Stimulated activated CD8-positive, alpha-beta memory T cell treated with anti-CD3 and anti-CD28 coated beads, Interleukin-4, amount 100 ng/mL, for 48 hours (primary cell): ENCODE data around the gene AGR2.
"Not testable (repeated sequence)": the region's sequence is repeated elsewhere in the genome, so short reads cannot be mapped to it uniquely, and the experiment has no call there.

Experiments used
- DNase-seq: peaks from one replicate; pipeline ENCODE4 v3.0.0-alpha.2; 2020

Gene AGR2

GRCh38 chr7:16773326-16773725 lies 31.5 kb downstream of the AGR2 start:
- DNase-seq: no peak

- DNase-seq: no peak
Measured at GRCh38 chr7:16770657-16771329, 34.0 kb downstream of the AGR2 start.

GRCh38 chr7:16769994-16770393 lies 34.8 kb downstream of the AGR2 start:
- not testable (repeated sequence) for DNase-seq

- no peak for DNase-seq
Measured at GRCh38 chr7:16765436-16765859, 39.4 kb downstream of the AGR2 start.

GRCh38 chr7:16764942-16765341 lies 39.9 kb downstream of the AGR2 start:
- DNase-seq: no peak

GRCh38 chr7:16762177-16762576 lies 42.6 kb downstream of the AGR2 start:
- no peak for DNase-seq

GRCh38 chr7:16759840-16760239 lies 45.0 kb downstream of the AGR2 start:
- DNase-seq: no peak

GRCh38 chr7:16758631-16759611 lies 45.9 kb downstream of the AGR2 start:
- DNase-seq: no peak

GRCh38 chr7:16758036-16758435 lies 46.8 kb downstream of the AGR2 start:
- DNase-seq: no peak

- DNase-seq: no peak
Measured at GRCh38 chr7:16755397-16755796, 49.4 kb downstream of the AGR2 start.

- no peak for DNase-seq
Measured at GRCh38 chr7:16754856-16755317, 49.9 kb downstream of the AGR2 start.

GRCh38 chr7:16753932-16754855 lies 50.6 kb downstream of the AGR2 start:
- DNase-seq: peak; percentile 44

GRCh38 chr7:16753102-16753931 lies 51.5 kb downstream of the AGR2 start, which contains the start of gene TSPAN13:
Gene TSPAN13 (plus strand): TSS chr7:16753755. CDS start chr7:16753968, 213 bp downstream.
- peak; percentile 80 for DNase-seq

GRCh38 chr7:16747102-16747501 lies 57.7 kb downstream of the AGR2 start:
- no peak for DNase-seq

GRCh38 chr7:16745645-16746044 lies 59.2 kb downstream of the AGR2 start:
- no peak for DNase-seq

GRCh38 chr7:16744518-16745250 lies 60.1 kb downstream of the AGR2 start:
- DNase-seq: no peak

GRCh38 chr7:16743236-16743635 lies 61.6 kb downstream of the AGR2 start:
- no peak for DNase-seq

- DNase-seq: no peak
Measured at GRCh38 chr7:16742547-16742946, 62.3 kb downstream of the AGR2 start.
